HG03575 (cell line): ENCODE data around the gene KIAA0825.

Source experiments
- ATAC-seq: cut with Tn5 transposase; IDR thresholded peaks from one replicate; pipeline ENCODE4 v1.9.1; 2021; ENCODE audit not compliant: unreplicated experiment, insufficient number of reproducible peaks, low FRiP score; ENCODE audit errors: extremely low read depth

The KIAA0825 gene

GRCh38 chr5:94467346-94467953, 151.0 kb downstream of the KIAA0825 start:
- ATAC-seq, result no peak

- no peak for ATAC-seq
These were observed 154.7 kb downstream of the KIAA0825 start for GRCh38 chr5:94463739-94464138.

- ATAC-seq, result no peak
These were observed 157.3 kb downstream of the KIAA0825 start for GRCh38 chr5:94461131-94461530.

GRCh38 chr5:94459915-94460314, 158.5 kb downstream of the KIAA0825 start:
- ATAC-seq, result no peak

GRCh38 chr5:94457788-94458187, 160.6 kb downstream of the KIAA0825 start:
- ATAC-seq, result no peak

- no peak for ATAC-seq
These were observed 172.7 kb downstream of the KIAA0825 start for GRCh38 chr5:94445726-94446125.

- no peak for ATAC-seq
These were observed 175.4 kb downstream of the KIAA0825 start for GRCh38 chr5:94442991-94443390.

GRCh38 chr5:94442076-94442475, 176.3 kb downstream of the KIAA0825 start:
- no peak for ATAC-seq

GRCh38 chr5:94440015-94440414, 178.4 kb downstream of the KIAA0825 start:
- ATAC-seq, result no peak

- no peak for ATAC-seq
These were observed 184.8 kb downstream of the KIAA0825 start for GRCh38 chr5:94433397-94434163.

GRCh38 chr5:94432499-94432898, 185.9 kb downstream of the KIAA0825 start:
- no peak for ATAC-seq

GRCh38 chr5:94431696-94432095, 186.7 kb downstream of the KIAA0825 start:
- ATAC-seq, result no peak

- no peak for ATAC-seq
These were observed 188.8 kb downstream of the KIAA0825 start for GRCh38 chr5:94429566-94429965.

- no peak for ATAC-seq
These were observed 193.0 kb downstream of the KIAA0825 start for GRCh38 chr5:94425396-94425795.

- ATAC-seq, result no peak
These were observed 195.0 kb downstream of the KIAA0825 start for GRCh38 chr5:94423411-94423810.

- ATAC-seq, result no peak
These were observed 195.6 kb downstream of the KIAA0825 start for GRCh38 chr5:94422812-94423211.

GRCh38 chr5:94420885-94421284, 197.5 kb downstream of the KIAA0825 start:
- no peak for ATAC-seq

GRCh38 chr5:94415798-94416197, 202.6 kb downstream of the KIAA0825 start:
- ATAC-seq, result no peak

GRCh38 chr5:94409440-94409839, 209.0 kb downstream of the KIAA0825 start:
- ATAC-seq, result no peak

GRCh38 chr5:94407023-94407422, 211.4 kb downstream of the KIAA0825 start:
- no peak for ATAC-seq

GRCh38 chr5:94403483-94403882, 214.9 kb downstream of the KIAA0825 start:
- ATAC-seq, result no peak
